ENCODE results near the gene AGAP1.

The AGAP1 gene

DNA sequence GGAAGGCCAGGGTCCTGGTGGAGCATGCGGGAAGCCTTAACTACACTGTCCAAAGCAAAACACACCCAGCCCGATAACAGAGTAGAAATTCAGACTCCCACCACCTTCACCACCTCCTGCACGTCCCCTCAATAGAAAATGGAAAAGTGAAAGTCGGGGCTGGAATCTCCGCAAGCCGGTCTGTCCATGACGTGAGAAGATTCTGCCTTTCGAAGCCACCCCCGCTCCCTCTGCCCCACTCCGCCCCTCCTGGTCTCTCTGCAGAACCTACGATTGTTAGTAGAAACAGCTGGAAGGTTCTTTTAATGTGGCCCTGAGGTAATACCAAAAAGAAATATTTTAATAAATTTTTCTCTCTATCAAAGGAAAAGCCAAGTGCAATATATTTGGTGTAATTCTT is 558.0 kb downstream of the AGAP1 start:
- TF ChIP-seq, protein P1, sequence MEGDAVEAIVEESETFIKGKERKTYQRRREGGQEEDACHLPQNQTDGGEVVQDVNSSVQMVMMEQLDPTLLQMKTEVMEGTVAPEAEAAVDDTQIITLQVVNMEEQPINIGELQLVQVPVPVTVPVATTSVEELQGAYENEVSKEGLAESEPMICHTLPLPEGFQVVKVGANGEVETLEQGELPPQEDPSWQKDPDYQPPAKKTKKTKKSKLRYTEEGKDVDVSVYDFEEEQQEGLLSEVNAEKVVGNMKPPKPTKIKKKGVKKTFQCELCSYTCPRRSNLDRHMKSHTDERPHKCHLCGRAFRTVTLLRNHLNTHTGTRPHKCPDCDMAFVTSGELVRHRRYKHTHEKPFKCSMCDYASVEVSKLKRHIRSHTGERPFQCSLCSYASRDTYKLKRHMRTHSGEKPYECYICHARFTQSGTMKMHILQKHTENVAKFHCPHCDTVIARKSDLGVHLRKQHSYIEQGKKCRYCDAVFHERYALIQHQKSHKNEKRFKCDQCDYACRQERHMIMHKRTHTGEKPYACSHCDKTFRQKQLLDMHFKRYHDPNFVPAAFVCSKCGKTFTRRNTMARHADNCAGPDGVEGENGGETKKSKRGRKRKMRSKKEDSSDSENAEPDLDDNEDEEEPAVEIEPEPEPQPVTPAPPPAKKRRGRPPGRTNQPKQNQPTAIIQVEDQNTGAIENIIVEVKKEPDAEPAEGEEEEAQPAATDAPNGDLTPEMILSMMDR (IDR thresholded peaks at IDR 0.05; ENCODE audit: low read depth, low read length, missing control alignments), result no peak
- no peak overlapping the region for H3K4me3 ChIP-seq (ENCODE audit: low read depth, low read length)
- DNase-seq (ENCODE audit: low read depth), result no peak

DNA sequence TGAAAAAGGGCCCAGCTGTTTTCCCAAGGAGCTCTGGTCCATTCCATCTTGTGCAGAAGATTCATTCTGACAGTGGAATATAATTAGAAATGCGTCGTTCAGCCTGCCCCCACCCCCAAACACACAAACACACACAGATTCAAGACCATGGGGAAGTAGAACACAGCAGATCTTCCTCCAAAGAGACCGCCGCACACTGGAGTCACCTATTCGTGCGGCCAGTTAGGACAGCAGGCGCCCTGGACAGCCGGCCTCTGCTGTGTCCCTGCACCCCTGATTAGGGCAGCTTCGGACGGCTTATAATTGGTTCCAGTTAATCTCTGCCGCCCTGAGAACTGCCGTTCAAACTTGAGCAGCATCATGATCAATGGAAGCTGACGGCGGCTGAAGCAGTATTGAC is 558.4 kb downstream of the AGAP1 start:
- DNase-seq (ENCODE audit: low read depth), result no peak
- TF ChIP-seq, protein P1 (IDR thresholded peaks at IDR 0.05; ENCODE audit: low read depth, low read length, missing control alignments), result no peak
- no peak overlapping the region for H3K4me3 ChIP-seq (ENCODE audit: low read depth, low read length)

GRCh38 chr2:236052926-236053821 is 559.3 kb downstream of the AGAP1 start:
- DNase-seq (ENCODE audit: low read depth), result no peak
- H3K4me3 ChIP-seq (ENCODE audit: low read depth, low read length), result no peak overlapping the region

DNA sequence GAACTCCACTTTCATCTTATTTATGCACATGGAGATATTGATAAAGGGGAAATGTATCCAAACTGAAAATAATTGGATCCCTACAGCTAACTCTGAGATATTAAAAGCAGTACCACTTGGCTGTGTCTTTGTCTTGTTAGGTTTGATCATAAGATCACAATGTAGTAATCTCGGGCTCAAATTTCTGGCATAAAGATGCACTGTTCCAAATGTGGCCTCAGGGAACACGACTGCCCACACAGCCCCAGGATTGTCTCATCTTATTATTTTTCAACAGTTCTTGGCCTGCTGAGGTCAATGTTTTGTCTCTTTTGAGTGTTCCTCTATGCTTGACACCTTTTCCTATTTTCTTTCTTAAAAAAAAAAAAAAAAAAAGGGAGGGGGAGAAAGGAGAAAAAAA is 560.3 kb downstream of the AGAP1 start:
- DNase-seq (ENCODE audit: low read depth), result no peak
- no peak overlapping the region for H3K4me3 ChIP-seq (ENCODE audit: low read depth, low read length)
- TF ChIP-seq, protein P1 (IDR thresholded peaks at IDR 0.05; ENCODE audit: low read depth, low read length, missing control alignments), result no peak

More at GRCh38 chr2:236052926-236053821, 559.3 kb downstream of the AGAP1 start:
- TF ChIP-seq, protein P1 (IDR thresholded peaks at IDR 0.05; ENCODE audit: low read depth, low read length, missing control alignments), result no peak

DNA sequence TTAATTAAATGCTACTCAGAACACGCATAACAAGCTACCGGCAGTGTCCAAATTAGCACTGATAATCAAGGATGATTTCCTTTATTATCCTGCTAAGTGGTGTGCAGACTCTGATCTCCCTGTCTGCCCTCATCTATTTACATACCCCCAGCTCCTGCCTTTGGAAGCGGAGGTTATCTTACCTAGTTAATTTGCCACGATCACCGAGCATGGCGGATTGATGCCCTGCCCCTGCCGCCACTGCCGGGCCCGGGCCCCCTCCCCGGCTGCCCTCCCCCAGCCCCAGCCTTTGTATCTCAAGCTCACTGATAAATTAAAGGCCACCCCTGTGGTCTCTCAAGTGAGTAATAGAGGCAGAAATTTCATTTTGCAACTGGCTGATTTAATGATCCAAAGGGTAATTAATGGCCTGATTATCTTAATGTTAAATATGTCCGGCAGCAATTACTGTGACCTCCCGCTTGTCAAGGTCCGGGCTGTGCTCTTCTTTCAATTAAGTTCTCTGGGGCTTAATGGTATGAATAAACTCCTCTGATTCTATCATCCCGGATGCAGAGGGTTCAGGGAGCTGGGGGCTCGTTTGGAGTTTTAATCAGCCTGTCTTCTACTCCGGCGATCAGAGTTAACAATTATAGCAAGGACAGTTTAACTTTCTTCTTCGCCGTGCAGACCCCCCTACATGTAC is 560.9 kb downstream of the AGAP1 start:
- TF ChIP-seq, protein P1 (IDR thresholded peaks at IDR 0.05; ENCODE audit: low read depth, low read length, missing control alignments), result no peak
- H3K4me3 ChIP-seq (ENCODE audit: low read depth, low read length), result no peak overlapping the region
- no peak for DNase-seq (ENCODE audit: low read depth)

GRCh38 chr2:236055471-236055870 is 561.6 kb downstream of the AGAP1 start:
- TF ChIP-seq, protein P1 (IDR thresholded peaks at IDR 0.05; ENCODE audit: low read depth, low read length, missing control alignments), result no peak
- H3K4me3 ChIP-seq (ENCODE audit: low read depth, low read length), result no peak overlapping the region
- DNase-seq (ENCODE audit: low read depth), result no peak

Measured in GM12864 (cell line).